Fibroblast of lung (primary cell): ENCODE results near the gene NKD2. TPM values are rescaled to one million over a fixed set of nuclear protein-coding genes. Genes with fewer than 3 reads are reported as not detected.

ENCODE experiments used
- DNase-seq, 2 donors: peaks; one replicate each; pipeline versions ENCODE4 v3.0.0 to v3.0.0-alpha.2; 2010; ENCODE audit warnings: low read depth in 2 of 2
- H2AFZ ChIP-seq: 2 replicates; pipeline ENCODE4 v1.5.1; 2012; ENCODE audit warnings: low read length, control low read depth, inconsistent platforms
- H3K27ac ChIP-seq: 2 replicates; pipeline ENCODE4 v1.5.1; 2011; ENCODE audit warnings: low read length, control low read depth; ENCODE audit not compliant: insufficient read depth
- H3K27me3 ChIP-seq: 2 replicates; pipeline ENCODE4 v1.5.1; 2011; ENCODE audit warnings: mild to moderate bottlenecking, low read length; ENCODE audit not compliant: control insufficient read depth, insufficient read depth
- H3K36me3 ChIP-seq: 2 replicates; pipeline ENCODE4 v1.5.1; 2011; ENCODE audit warnings: low read length; ENCODE audit not compliant: control insufficient read depth, insufficient read depth
- H3K4me1 ChIP-seq: 2 replicates; pipeline ENCODE4 v1.5.1; 2011; ENCODE audit warnings: low read length; ENCODE audit not compliant: control insufficient read depth, insufficient read depth; ENCODE audit errors: extremely low read depth
- H3K4me2 ChIP-seq: 2 replicates; pipeline ENCODE4 v1.5.1; 2011; ENCODE audit warnings: low read length, control low read depth; ENCODE audit not compliant: insufficient read depth; ENCODE audit errors: extremely low read depth
- H3K4me3 ChIP-seq, 4 experiments: fragments of 200-600 bp in 1 of 4; sonication (generic) in 1 of 4; replicated peaks in 1 of 4; 2 replicates each; pipeline ENCODE4 v1.5.1; 2011 to 2016; ENCODE audit warnings: low read length in 4 of 4, low read depth in 3 of 4, mild to moderate bottlenecking in 3 of 4, control low read depth in 2 of 4, inconsistent platforms in 1 of 4, mixed read lengths in 1 of 4; ENCODE audit not compliant: insufficient read depth in 1 of 4; ENCODE audit errors: control extremely low read depth in 1 of 4
- H3K79me2 ChIP-seq: 2 replicates; pipeline ENCODE4 v1.5.1; 2012; ENCODE audit warnings: mild to moderate bottlenecking, low read length, inconsistent platforms; ENCODE audit not compliant: control insufficient read depth, insufficient read depth
- H3K9ac ChIP-seq: 2 replicates; pipeline ENCODE4 v1.5.1; 2011; ENCODE audit warnings: mild to moderate bottlenecking, low read length, control low read depth; ENCODE audit not compliant: insufficient read depth
- H3K9me3 ChIP-seq: 2 replicates; pipeline ENCODE4 v1.5.1; 2012; ENCODE audit warnings: low read depth, low read length; ENCODE audit not compliant: control insufficient read depth, insufficient read depth
- H4K20me1 ChIP-seq: 2 replicates; pipeline ENCODE4 v1.5.1; 2011; ENCODE audit warnings: low read length; ENCODE audit not compliant: control insufficient read depth, insufficient read depth; ENCODE audit errors: extremely low read depth
- CTCF ChIP-seq, 2 donors: IDR thresholded peaks in 1 of 2; conservative IDR thresholded peaks in 1 of 2; 1 replicate in 1 of 2; 2 replicates in 1 of 2; pipeline ENCODE4 v1.5.1; 2011 to 2012; ENCODE audit warnings: low read length in 2 of 2, control low read depth in 1 of 2, inconsistent platforms in 1 of 2, low read depth in 1 of 2, mild to moderate bottlenecking in 1 of 2
- EZH2 ChIP-seq: IDR thresholded peaks from 2 replicates; pipeline ENCODE4 v1.5.1; 2012; ENCODE audit warnings: low read length, control low read depth, mild to moderate bottlenecking; ENCODE audit errors: missing control alignments
- polyA plus RNA-seq, 2 donors: library from polyadenylated mRNA; depleted of rRNA in 1 of 2; stranded (reverse) in 1 of 2; unstranded in 1 of 2; fragments of >200 nt; gene quantifications; 2 replicates each; pipeline ENCODE4 v1.2.1, GENCODE V29; 2011 to 2012; ENCODE audit warnings: missing spikeins in 1 of 2
- total RNA-seq: library from RNA; depleted of rRNA; stranded (reverse); fragments of >200 nt; gene quantifications from 2 replicates; pipeline ENCODE4 v1.2.1, GENCODE V29; 2014

Gene NKD2
- total and polyA plus RNA-seq, 2 donors (not counting 1 experiment from before 2014, with no cell fraction given), result under 0.01 TPM; not detected in 1

- Histone ChIP-seq H3K36me3 (peaks cover 1% of the 10 kb centered on the region), H3K9me3 (no peaks in the 10 kb centered on the region), H3K4me1 (no peaks in the 10 kb centered on the region), H3K27me3 (no peaks in the 10 kb centered on the region), H4K20me1 (no peaks in the 10 kb centered on the region), H3K79me2 (no peaks in the 10 kb centered on the region), H3K9ac (no peak overlapping the region), H2AFZ (no peak overlapping the region), H3K4me2 (no peak overlapping the region), H3K4me3 (no peak overlapping the region), H3K27ac (no peak overlapping the region)
- no peak for TF ChIP-seq CTCF (conservative IDR thresholded peaks at IDR 0.05 in 1 of 2, IDR thresholded peaks at IDR 0.05 in 1 of 2; ENCODE audit: low read depth in 1 of 2, low read length in 2 of 2)
- TF ChIP-seq EZH2, result no peak
- no peak for DNase-seq
These were observed 65.6 kb downstream of the NKD2 start for GRCh38 chr5:1074226-1074625.

GRCh38 chr5:1074816-1075554, 66.4 kb downstream of the NKD2 start:
- no peaks in the 10 kb centered on the region for H3K27me3 ChIP-seq
- TF ChIP-seq CTCF (conservative IDR thresholded peaks at IDR 0.05 in 1 of 2, IDR thresholded peaks at IDR 0.05 in 1 of 2; ENCODE audit: low read depth in 1 of 2, low read length in 2 of 2) (no peak), EZH2 (no peak)
- H3K4me3 ChIP-seq, result no peak overlapping the region
- H3K4me1 ChIP-seq, result no peaks in the 10 kb centered on the region
- H3K79me2 ChIP-seq, result no peaks in the 10 kb centered on the region
- H3K9me3 ChIP-seq, result no peaks in the 10 kb centered on the region
- H3K4me2 ChIP-seq, result no peak overlapping the region
- no peak for DNase-seq
- H3K36me3 ChIP-seq, result peaks cover 1% of the 10 kb centered on the region
- H2AFZ ChIP-seq, result no peak overlapping the region
- H3K27ac ChIP-seq, result no peak overlapping the region
- no peaks in the 10 kb centered on the region for H4K20me1 ChIP-seq
- H3K9ac ChIP-seq, result no peak overlapping the region

- no peaks in the 10 kb centered on the region for H3K79me2 ChIP-seq
- DNase-seq, result no peak
- H4K20me1 ChIP-seq, result no peaks in the 10 kb centered on the region
- no peak overlapping the region for H3K9ac ChIP-seq
- no peaks in the 10 kb centered on the region for H3K27me3 ChIP-seq
- TF ChIP-seq EZH2, result no peak
- no peak for TF ChIP-seq CTCF (conservative IDR thresholded peaks at IDR 0.05 in 1 of 2, IDR thresholded peaks at IDR 0.05 in 1 of 2; ENCODE audit: low read depth in 1 of 2, low read length in 2 of 2)
- H3K4me3 ChIP-seq, result no peak overlapping the region
- no peak overlapping the region for H2AFZ ChIP-seq
- H3K4me1 ChIP-seq, result no peaks in the 10 kb centered on the region
- no peaks in the 10 kb centered on the region for H3K9me3 ChIP-seq
- no peak overlapping the region for H3K4me2 ChIP-seq
- no peak overlapping the region for H3K27ac ChIP-seq
- peaks cover 1% of the 10 kb centered on the region for H3K36me3 ChIP-seq
These were observed 66.9 kb downstream of the NKD2 start for GRCh38 chr5:1075555-1075881.
